Measurements from ENCODE around the gene HLA-B.

GRCh38 chr6:31377029-31377428 is 20.1 kb upstream of the HLA-B start:
- TF ChIP-seq CTCF (IDR thresholded peaks at IDR 0.05; ENCODE audit: low read length) (no peak), EZH2phosphoT487 (IDR thresholded peaks at IDR 0.05; ENCODE audit: low read length) (no peak), EZH2 (optimal IDR thresholded peaks at IDR 0.05; ENCODE audit: low read depth, low read length) (no peak)
